ENCODE data around the gene MYL6. TPM values are rescaled to one million over a fixed set of nuclear protein-coding genes. Genes with fewer than 3 reads are reported as not detected.
A peak's percentile ranks its signal among the peaks of the same experiment; 100 is the strongest.

Gene MYL6
- total and polyA plus RNA-seq, 2 donors (not counting 3 experiments of a cell fraction or from before 2014, with no cell fraction given) = 2,543 to 8,470 TPM

- H3K4me1 ChIP-seq (ENCODE audit: control insufficient read depth, extremely low read depth, insufficient read depth, low read length) = peaks cover 20% of the 10 kb centered on the region
- intact Hi-C loops (cut with micrococcal nuclease) = loop anchor here (1.0 kb wide), 1 partner anchor 25 kb away; the partner anchor contains the start of gene ESYT1
- H3K9me1 ChIP-seq (replicated peaks; ENCODE audit: control insufficient read depth, extremely low read depth, insufficient read depth, low read length) = no peaks in the 10 kb centered on the region
- peaks cover 4% of the 10 kb centered on the region for H3K79me2 ChIP-seq (ENCODE audit: control insufficient read depth, insufficient read depth, low read length)
- peak overlapping the region; percentile 76 for H3K9ac ChIP-seq (replicated peaks; ENCODE audit: extremely low read depth, insufficient read depth, low read length)
- ChIA-PET CTCF (no interaction called here), POLR2A (no interaction called here)
- H3K9me3 ChIP-seq (replicated peaks; ENCODE audit: control insufficient read depth, insufficient read depth, low read length) = no peaks in the 10 kb centered on the region
- H3K27me3 ChIP-seq (ENCODE audit: control insufficient read depth in 2 of 2, insufficient read depth in 2 of 2, low read length in 2 of 2) = no peaks in the 10 kb centered on the region
- peak overlapping the region; percentile 60 to 78 (median 71) for H3K4me3 ChIP-seq (replicated peaks in 1 of 3; ENCODE audit: insufficient read depth in 1 of 3, low read depth in 1 of 3, low read length in 3 of 3)
- peaks cover 0 to 7% of the 10 kb centered on the region in 2 experiments for H3K36me3 ChIP-seq (ENCODE audit: control insufficient read depth in 2 of 2, extremely low read depth in 1 of 2, insufficient read depth in 2 of 2, low read length in 2 of 2)
- FAIRE-seq = no peak
- H3K27ac ChIP-seq (ENCODE audit: insufficient read depth, low read depth, low read length) = peak overlapping the region; percentile 27
- H3K4me2 ChIP-seq (ENCODE audit: insufficient read depth, low read length) = peak overlapping the region; percentile 71
- H2AFZ ChIP-seq (ENCODE audit: low read depth, low read length) = peak overlapping the region; percentile 54
- no peak for DNase-seq (ENCODE audit: low read depth, low spot score)
- TSS peak; percentile 67 for BruUV-seq (replicated peaks)
- no peak for TF ChIP-seq MAX (IDR thresholded peaks at IDR 0.05; ENCODE audit: insufficient read depth, insufficient read length)
- TF ChIP-seq POLR2AphosphoS5 (IDR thresholded peaks at IDR 0.05; ENCODE audit: insufficient read depth, low read depth, low read length) = no peak
- no peak for TF ChIP-seq GATA2 (IDR thresholded peaks at IDR 0.05; ENCODE audit: insufficient read depth, insufficient read length, low read depth, low read length)
- no peak for TF ChIP-seq MYC (IDR thresholded peaks at IDR 0.05; ENCODE audit: low read depth, low read length)
- TF ChIP-seq POLR2A (IDR thresholded peaks at IDR 0.05; ENCODE audit: low read depth, low read length) = no peak
- no peak for TF ChIP-seq JUN (IDR thresholded peaks at IDR 0.05; ENCODE audit: borderline replicate concordance, insufficient read depth, insufficient read length, low read depth)
- no peak for TF ChIP-seq FOS (IDR thresholded peaks at IDR 0.05; ENCODE audit: borderline replicate concordance, insufficient read depth, low read length)
- no peak for TF ChIP-seq CTCF (IDR thresholded peaks at IDR 0.05; ENCODE audit: extremely low read depth in 1 of 2, insufficient read depth in 1 of 2, low read depth in 1 of 2, low read length in 2 of 2)
- TF ChIP-seq EZH2 (IDR thresholded peaks at IDR 0.05; ENCODE audit: borderline replicate concordance, low read depth, low read length, severe bottlenecking) = no peak
- dilution Hi-C loops (cut with MboI; ENCODE audit: extremely low pct_ligation_motif_present, low sequenced_read_pairs) = no loop called here
- no peaks in the 10 kb centered on the region for H4K20me1 ChIP-seq (replicated peaks; ENCODE audit: control insufficient read depth, extremely low read depth, insufficient read depth, low read length)
Measured at GRCh38 chr12:56152756-56153677, 5.1 kb upstream of the MYL6 start.
